NCI-H187 treated with DMSO at 0.1 percent for 48 hours (cell line): ENCODE results near the gene USP6.
"Not testable (repeated sequence)": the region's sequence is repeated elsewhere in the genome, so short reads cannot be mapped to it uniquely, and the experiment has no call there.

Experiments
- DNase-seq: peaks from one replicate; lab custom pipeline; 2025; lab: John Stamatoyannopoulos, UW

The USP6 gene

GRCh38 chr17:5194346-5194745 lies 78.5 kb downstream of the USP6 start:
- DNase-seq, result no peak

GRCh38 chr17:5198472-5198871 lies 82.6 kb downstream of the USP6 start:
- DNase-seq, result no peak

- DNase-seq, result no peak
These were observed 84.5 kb downstream of the USP6 start for GRCh38 chr17:5200360-5200759.

GRCh38 chr17:5201011-5201410 lies 85.2 kb downstream of the USP6 start:
- no peak for DNase-seq

GRCh38 chr17:5203178-5203907 lies 87.5 kb downstream of the USP6 start:
- no peak for DNase-seq

GRCh38 chr17:5203908-5204294 lies 88.1 kb downstream of the USP6 start:
- DNase-seq, result no peak

- DNase-seq, result no peak
These were observed 93.6 kb downstream of the USP6 start for GRCh38 chr17:5209396-5209795.

GRCh38 chr17:5210091-5210490 lies 94.3 kb downstream of the USP6 start:
- DNase-seq, result no peak

- no peak for DNase-seq
These were observed 94.9 kb downstream of the USP6 start for GRCh38 chr17:5210614-5211252.

- DNase-seq, result no peak
These were observed 95.6 kb downstream of the USP6 start for GRCh38 chr17:5211458-5211857.

GRCh38 chr17:5217562-5217961 lies 101.7 kb downstream of the USP6 start:
- DNase-seq, result not testable (repeated sequence)

GRCh38 chr17:5219536-5219935 lies 103.7 kb downstream of the USP6 start:
- DNase-seq, result no peak

GRCh38 chr17:5220074-5220473 lies 104.2 kb downstream of the USP6 start:
- no peak for DNase-seq

- DNase-seq, result not testable (repeated sequence)
These were observed 106.1 kb downstream of the USP6 start for GRCh38 chr17:5221912-5222311.
